Measurements from ENCODE around the gene DPP8.

Gene DPP8

DNA sequence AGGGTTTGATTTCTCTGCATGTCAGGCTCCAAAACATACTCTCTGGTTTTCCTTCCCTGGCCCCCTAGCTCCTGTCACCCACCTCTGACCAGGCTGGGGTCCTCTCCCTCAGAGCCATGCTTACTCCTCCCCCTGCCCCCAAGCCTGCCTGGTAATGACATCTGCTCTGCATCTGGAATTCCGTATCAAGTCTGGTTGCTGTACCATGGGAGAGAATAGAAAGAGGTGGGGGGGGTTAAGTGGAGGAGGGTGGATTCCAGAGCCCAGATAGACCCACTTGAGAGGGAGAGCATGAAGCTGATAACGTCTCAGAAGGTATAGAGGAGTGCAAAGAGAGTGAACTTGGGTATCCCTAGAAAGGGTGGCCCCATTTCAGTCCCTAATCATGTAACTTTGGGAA is 98.9 kb downstream of the DPP8 start:
- Histone ChIP-seq H3K4me3 (ENCODE audit: low read length in 2 of 2) (no peak overlapping the region), H3K36me3 (ENCODE audit: control insufficient read depth in 2 of 2, insufficient read depth in 2 of 2, low read length in 2 of 2) (no peaks in the 10 kb centered on the region), H3K9ac (ENCODE audit: low read depth in 1 of 2, low read length in 2 of 2) (no peak overlapping the region), H3K9me3 (ENCODE audit: control insufficient read depth in 2 of 2, low read length in 2 of 2) (no peaks in the 10 kb centered on the region), H3K4me1 (ENCODE audit: control insufficient read depth in 2 of 2, insufficient read depth in 2 of 2, low read length in 2 of 2) (peaks cover 14 to 16% of the 10 kb centered on the region in 2 donors), H3K27me3 (ENCODE audit: control insufficient read depth in 2 of 2, insufficient read depth in 2 of 2, low read length in 2 of 2) (peaks cover 21 to 26% of the 10 kb centered on the region in 2 donors), H3K27ac (ENCODE audit: low read depth in 2 of 2, low read length in 2 of 2) (no peak overlapping the region)

DNA sequence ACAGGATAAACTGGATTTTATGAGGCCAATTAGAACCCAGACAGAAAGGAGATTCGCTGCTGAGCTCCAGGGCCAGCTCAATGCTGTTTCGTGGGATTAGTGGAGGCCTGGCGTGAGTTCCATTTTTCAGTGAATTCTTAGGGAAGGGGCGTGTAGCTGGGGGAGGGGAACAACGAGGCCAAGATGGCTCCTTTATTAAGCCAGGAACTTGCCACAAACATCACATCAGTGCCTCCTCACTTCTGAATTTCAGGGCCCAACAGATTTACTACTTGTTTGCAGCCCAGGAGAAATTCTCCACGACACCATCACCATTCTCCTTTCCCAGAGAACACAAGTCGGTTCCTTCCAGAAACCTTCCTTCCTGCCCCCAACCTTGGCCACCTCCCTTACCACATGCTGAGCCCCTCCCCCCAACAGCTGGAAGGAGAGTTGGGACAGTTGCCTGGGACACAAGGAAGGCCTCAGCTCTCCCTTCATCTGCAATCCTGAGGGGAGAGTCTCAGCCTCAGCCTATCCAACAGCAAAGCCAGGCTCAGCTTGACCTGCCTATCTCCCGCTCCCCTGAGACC is 100.6 kb downstream of the DPP8 start:
- H3K36me3 ChIP-seq (ENCODE audit: control insufficient read depth in 2 of 2, insufficient read depth in 2 of 2, low read length in 2 of 2), result no peaks in the 10 kb centered on the region
- H3K9me3 ChIP-seq (ENCODE audit: control insufficient read depth in 2 of 2, low read length in 2 of 2), result no peaks in the 10 kb centered on the region
- no peak overlapping the region for H3K27ac ChIP-seq (ENCODE audit: low read depth in 2 of 2, low read length in 2 of 2)
- H3K4me3 ChIP-seq (ENCODE audit: low read length in 2 of 2), result no peak overlapping the region
- H3K4me1 ChIP-seq (ENCODE audit: control insufficient read depth in 2 of 2, insufficient read depth in 2 of 2, low read length in 2 of 2), result peaks cover 11 to 13% of the 10 kb centered on the region in 2 donors
- H3K27me3 ChIP-seq (ENCODE audit: control insufficient read depth in 2 of 2, insufficient read depth in 2 of 2, low read length in 2 of 2), result peaks cover 13 to 19% of the 10 kb centered on the region in 2 donors
- H3K9ac ChIP-seq (ENCODE audit: low read depth in 1 of 2, low read length in 2 of 2), result no peak overlapping the region

DNA sequence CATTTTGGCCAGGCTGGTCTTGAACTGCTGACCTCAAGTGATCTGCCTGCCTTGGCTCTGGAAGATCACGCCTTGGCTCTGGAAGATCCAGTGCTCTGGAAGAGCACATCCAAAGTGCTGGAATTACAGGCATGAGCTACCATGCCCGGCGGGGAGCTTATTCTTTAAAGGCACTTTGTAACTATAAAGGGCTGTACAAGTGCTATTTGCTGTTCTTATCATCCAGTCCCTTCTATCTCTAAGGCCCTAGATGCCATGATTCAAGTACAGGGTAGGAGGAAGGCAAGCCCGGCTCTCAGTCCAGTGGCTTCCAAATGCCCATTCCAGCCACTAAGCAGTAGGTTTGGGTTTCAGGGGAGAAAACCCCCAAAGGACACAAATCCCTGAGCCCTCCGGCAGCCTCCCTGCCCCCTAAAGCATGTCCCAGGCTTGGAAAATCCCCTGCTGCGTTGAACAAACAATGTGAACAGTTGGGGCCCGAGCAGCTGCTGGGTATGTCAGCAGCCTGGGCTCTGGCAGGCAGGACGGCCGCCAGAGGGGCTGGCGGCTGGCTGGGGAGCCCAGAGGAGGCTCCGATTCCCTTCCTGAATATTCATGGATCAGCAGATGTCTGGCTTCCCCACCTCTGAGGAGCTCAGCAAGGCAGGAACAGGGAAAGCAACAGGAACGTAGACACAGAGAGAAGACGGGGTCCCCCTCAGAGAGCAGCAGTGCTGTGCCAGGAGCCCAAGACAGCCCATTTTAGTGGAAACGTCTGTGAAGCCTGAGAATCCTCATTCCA is 102.5 kb downstream of the DPP8 start:
- no peak overlapping the region for H3K27ac ChIP-seq (ENCODE audit: low read depth in 2 of 2, low read length in 2 of 2)
- peaks cover 3% of the 10 kb centered on the region in 2 donors for H3K27me3 ChIP-seq (ENCODE audit: control insufficient read depth in 2 of 2, insufficient read depth in 2 of 2, low read length in 2 of 2)
- H3K9ac ChIP-seq (ENCODE audit: low read depth in 1 of 2, low read length in 2 of 2), result no peak overlapping the region
- no peak overlapping the region for H3K4me3 ChIP-seq (ENCODE audit: low read length in 2 of 2)
- H3K4me1 ChIP-seq (ENCODE audit: control insufficient read depth in 2 of 2, insufficient read depth in 2 of 2, low read length in 2 of 2), result no peaks in the 10 kb centered on the region
- H3K9me3 ChIP-seq (ENCODE audit: control insufficient read depth in 2 of 2, low read length in 2 of 2), result no peaks in the 10 kb centered on the region
- no peaks in the 10 kb centered on the region for H3K36me3 ChIP-seq (ENCODE audit: control insufficient read depth in 2 of 2, insufficient read depth in 2 of 2, low read length in 2 of 2)

DNA sequence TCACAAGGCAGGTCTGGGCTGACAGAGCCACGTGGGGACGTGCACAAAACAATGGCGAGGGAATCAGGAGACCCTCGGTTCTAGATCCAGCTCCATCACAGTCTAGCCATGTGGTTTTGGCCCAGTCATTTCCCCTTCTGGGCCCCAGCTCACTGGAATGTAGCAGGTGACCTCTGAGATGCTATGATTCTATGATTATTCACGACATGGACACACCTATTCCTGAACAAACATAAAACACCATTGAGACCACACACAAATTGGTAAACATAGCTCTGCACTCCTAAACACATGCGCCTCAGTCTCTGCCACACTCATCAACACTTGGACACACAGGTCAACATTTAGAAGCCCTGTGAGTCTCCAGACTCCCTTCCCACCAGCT is 103.7 kb downstream of the DPP8 start:
- Histone ChIP-seq H3K4me1 (ENCODE audit: control insufficient read depth in 2 of 2, insufficient read depth in 2 of 2, low read length in 2 of 2) (no peaks in the 10 kb centered on the region), H3K27me3 (ENCODE audit: control insufficient read depth in 2 of 2, insufficient read depth in 2 of 2, low read length in 2 of 2) (peaks cover 3% of the 10 kb centered on the region in 2 donors), H3K9me3 (ENCODE audit: control insufficient read depth in 2 of 2, low read length in 2 of 2) (no peaks in the 10 kb centered on the region), H3K9ac (ENCODE audit: low read depth in 1 of 2, low read length in 2 of 2) (no peak overlapping the region), H3K36me3 (ENCODE audit: control insufficient read depth in 2 of 2, insufficient read depth in 2 of 2, low read length in 2 of 2) (no peaks in the 10 kb centered on the region), H3K4me3 (ENCODE audit: low read length in 2 of 2) (no peak overlapping the region), H3K27ac (ENCODE audit: low read depth in 2 of 2, low read length in 2 of 2) (no peak overlapping the region)

DNA sequence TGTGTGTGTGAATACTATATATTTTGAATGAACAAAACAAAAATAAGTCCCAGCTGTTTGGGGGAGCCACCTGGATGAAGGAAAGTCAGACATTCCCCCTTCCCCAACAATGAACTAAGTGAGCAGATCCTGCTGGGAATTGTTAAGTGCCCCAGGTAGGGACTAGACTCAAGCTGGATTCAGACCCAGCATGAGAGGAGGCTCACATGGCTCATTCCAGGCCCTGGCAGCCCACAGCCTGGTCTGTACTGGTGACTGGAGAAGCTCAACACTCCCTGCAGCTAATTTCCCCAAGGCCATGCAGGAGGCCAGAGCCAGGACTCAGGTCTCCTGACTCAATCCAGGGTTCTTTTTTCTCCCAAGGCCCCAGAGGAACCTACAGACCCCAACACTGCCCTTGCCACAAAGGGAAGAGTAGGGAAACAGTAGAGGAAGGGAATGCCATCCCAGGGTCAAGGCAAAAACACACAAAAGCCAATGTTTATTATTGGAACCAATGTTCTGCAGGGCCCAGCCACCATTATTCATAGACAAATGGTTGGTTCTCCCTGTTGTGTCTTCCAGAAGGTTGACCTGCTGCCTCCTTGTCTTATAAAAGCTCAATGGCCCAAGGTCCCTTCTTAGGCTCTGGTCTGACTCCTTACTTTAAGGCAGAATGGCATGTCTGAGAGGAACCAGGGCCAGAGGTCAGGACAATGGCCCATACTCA is 104.3 kb downstream of the DPP8 start:
- Histone ChIP-seq H3K4me3 (ENCODE audit: low read length in 2 of 2) (no peak overlapping the region), H3K9ac (ENCODE audit: low read depth in 1 of 2, low read length in 2 of 2) (no peak overlapping the region), H3K4me1 (ENCODE audit: control insufficient read depth in 2 of 2, insufficient read depth in 2 of 2, low read length in 2 of 2) (no peaks in the 10 kb centered on the region), H3K27me3 (ENCODE audit: control insufficient read depth in 2 of 2, insufficient read depth in 2 of 2, low read length in 2 of 2) (peaks cover 0 to 3% of the 10 kb centered on the region in 2 donors), H3K27ac (ENCODE audit: low read depth in 2 of 2, low read length in 2 of 2) (no peak overlapping the region), H3K36me3 (ENCODE audit: control insufficient read depth in 2 of 2, insufficient read depth in 2 of 2, low read length in 2 of 2) (no peaks in the 10 kb centered on the region), H3K9me3 (ENCODE audit: control insufficient read depth in 2 of 2, low read length in 2 of 2) (no peaks in the 10 kb centered on the region)

DNA sequence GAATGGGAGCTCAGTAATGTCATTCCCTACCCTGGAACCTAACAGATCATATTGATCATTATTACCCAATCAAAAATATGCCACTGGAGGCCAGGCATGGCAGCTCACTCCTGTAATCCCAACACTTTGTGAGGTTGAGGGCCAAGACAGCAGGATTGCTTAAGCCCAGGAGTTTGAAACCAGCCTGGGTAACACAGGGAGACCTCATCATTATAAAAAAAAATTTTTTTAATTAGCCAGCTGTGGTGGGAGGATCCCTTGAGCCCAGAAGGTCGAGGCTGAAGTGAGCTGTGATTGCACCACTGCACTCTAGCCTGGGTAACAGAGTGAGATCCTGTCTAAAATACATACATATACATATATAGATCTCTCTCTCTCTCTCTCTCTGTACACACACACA is 104.9 kb downstream of the DPP8 start:
- no peaks in the 10 kb centered on the region for H3K4me1 ChIP-seq (ENCODE audit: control insufficient read depth in 2 of 2, insufficient read depth in 2 of 2, low read length in 2 of 2)
- peaks cover 0 to 3% of the 10 kb centered on the region in 2 donors for H3K27me3 ChIP-seq (ENCODE audit: control insufficient read depth in 2 of 2, insufficient read depth in 2 of 2, low read length in 2 of 2)
- no peak overlapping the region for H3K27ac ChIP-seq (ENCODE audit: low read depth in 2 of 2, low read length in 2 of 2)
- no peaks in the 10 kb centered on the region for H3K9me3 ChIP-seq (ENCODE audit: control insufficient read depth in 2 of 2, low read length in 2 of 2)
- H3K4me3 ChIP-seq (ENCODE audit: low read length in 2 of 2), result no peak overlapping the region
- H3K36me3 ChIP-seq (ENCODE audit: control insufficient read depth in 2 of 2, insufficient read depth in 2 of 2, low read length in 2 of 2), result no peaks in the 10 kb centered on the region
- no peak overlapping the region for H3K9ac ChIP-seq (ENCODE audit: low read depth in 1 of 2, low read length in 2 of 2)

DNA sequence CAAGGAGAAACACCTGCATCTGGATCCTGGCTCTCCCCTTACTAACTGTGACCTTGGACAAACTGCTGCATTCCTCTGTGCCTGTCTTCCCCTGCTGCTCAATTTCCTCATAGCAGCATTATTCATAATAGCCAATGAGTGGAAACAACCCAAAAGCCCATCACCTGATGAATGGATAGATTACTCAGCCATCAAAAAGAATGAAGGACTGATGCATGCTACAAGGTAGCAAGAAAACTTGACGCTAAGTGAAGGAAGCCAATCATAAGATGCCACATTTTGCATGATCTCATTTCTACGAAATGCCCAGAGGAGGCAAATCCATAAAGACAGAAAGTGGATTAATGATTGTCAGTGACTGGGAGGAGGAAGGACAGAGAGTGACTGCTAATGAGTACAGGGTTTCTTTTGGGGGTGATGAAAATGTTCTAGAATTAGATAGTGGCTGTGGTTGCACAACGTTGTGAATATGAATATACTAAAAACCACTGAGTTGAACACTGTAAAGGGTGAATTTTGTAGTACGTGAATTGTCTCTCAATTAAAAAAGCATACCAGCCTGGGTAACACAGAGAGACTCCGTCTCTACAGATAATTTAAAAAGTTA is 105.9 kb downstream of the DPP8 start:
- H3K27me3 ChIP-seq (ENCODE audit: control insufficient read depth in 2 of 2, insufficient read depth in 2 of 2, low read length in 2 of 2), result peaks cover 0 to 3% of the 10 kb centered on the region in 2 donors
- H3K36me3 ChIP-seq (ENCODE audit: control insufficient read depth in 2 of 2, insufficient read depth in 2 of 2, low read length in 2 of 2), result no peaks in the 10 kb centered on the region
- no peak overlapping the region for H3K9ac ChIP-seq (ENCODE audit: low read depth in 1 of 2, low read length in 2 of 2)
- H3K4me3 ChIP-seq (ENCODE audit: low read length in 2 of 2), result no peak overlapping the region
- H3K9me3 ChIP-seq (ENCODE audit: control insufficient read depth in 2 of 2, low read length in 2 of 2), result no peaks in the 10 kb centered on the region
- H3K4me1 ChIP-seq (ENCODE audit: control insufficient read depth in 2 of 2, insufficient read depth in 2 of 2, low read length in 2 of 2), result no peaks in the 10 kb centered on the region
- H3K27ac ChIP-seq (ENCODE audit: low read depth in 2 of 2, low read length in 2 of 2), result no peak overlapping the region

DNA sequence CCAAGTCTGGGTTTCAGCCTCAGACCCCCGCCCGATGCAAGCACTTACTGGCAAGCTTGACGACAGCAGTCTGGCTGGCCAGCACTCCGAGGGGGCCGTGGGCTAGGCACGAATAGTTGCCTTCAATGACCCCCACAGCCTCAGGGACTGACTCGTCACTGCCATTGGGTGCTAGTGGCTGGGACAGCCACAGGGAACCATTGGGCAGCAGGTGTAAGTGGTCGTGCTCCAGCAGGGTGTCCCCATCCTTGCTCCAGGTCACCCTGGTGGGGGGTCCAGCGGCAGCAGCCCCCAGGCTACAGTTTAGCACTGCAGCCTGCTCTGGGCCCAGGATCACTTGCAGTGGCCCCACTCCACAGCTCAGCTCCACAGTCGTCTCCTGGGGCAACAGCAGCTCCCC is 106.5 kb downstream of the DPP8 start:
- H3K27me3 ChIP-seq (ENCODE audit: control insufficient read depth in 2 of 2, insufficient read depth in 2 of 2, low read length in 2 of 2), result peaks cover 0 to 3% of the 10 kb centered on the region in 2 donors
- H3K9me3 ChIP-seq (ENCODE audit: control insufficient read depth in 2 of 2, low read length in 2 of 2), result no peaks in the 10 kb centered on the region
- H3K27ac ChIP-seq (ENCODE audit: low read depth in 2 of 2, low read length in 2 of 2), result no peak overlapping the region
- H3K36me3 ChIP-seq (ENCODE audit: control insufficient read depth in 2 of 2, insufficient read depth in 2 of 2, low read length in 2 of 2), result no peaks in the 10 kb centered on the region
- no peak overlapping the region for H3K9ac ChIP-seq (ENCODE audit: low read depth in 1 of 2, low read length in 2 of 2)
- H3K4me1 ChIP-seq (ENCODE audit: control insufficient read depth in 2 of 2, insufficient read depth in 2 of 2, low read length in 2 of 2), result no peaks in the 10 kb centered on the region
- H3K4me3 ChIP-seq (ENCODE audit: low read length in 2 of 2), result no peak overlapping the region

DNA sequence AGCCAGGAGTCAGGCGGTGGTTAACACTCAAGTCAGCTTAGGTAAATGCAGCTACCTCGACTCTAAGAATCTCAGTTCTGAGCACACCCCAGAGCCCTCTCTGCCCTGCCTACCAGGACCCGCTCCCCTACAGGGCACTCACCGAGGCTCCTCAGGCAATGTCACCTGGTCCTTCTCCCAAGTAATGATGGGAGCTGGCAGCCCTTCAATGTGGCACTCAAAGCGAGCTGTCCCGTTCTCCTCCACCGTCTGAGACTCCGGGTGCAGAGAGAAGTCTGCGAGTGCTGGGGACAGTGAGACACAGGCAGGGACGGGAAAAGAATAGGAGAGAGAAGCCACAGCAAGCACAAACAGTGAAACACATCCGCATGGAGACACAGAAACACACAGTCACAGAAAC is 107.5 kb downstream of the DPP8 start:
- Histone ChIP-seq H3K36me3 (ENCODE audit: control insufficient read depth in 2 of 2, insufficient read depth in 2 of 2, low read length in 2 of 2) (no peaks in the 10 kb centered on the region), H3K27me3 (ENCODE audit: control insufficient read depth in 2 of 2, insufficient read depth in 2 of 2, low read length in 2 of 2) (peaks cover 0 to 3% of the 10 kb centered on the region in 2 donors), H3K9me3 (ENCODE audit: control insufficient read depth in 2 of 2, low read length in 2 of 2) (no peaks in the 10 kb centered on the region), H3K9ac (ENCODE audit: low read depth in 1 of 2, low read length in 2 of 2) (no peak overlapping the region), H3K4me3 (ENCODE audit: low read length in 2 of 2) (no peak overlapping the region), H3K27ac (ENCODE audit: low read depth in 2 of 2, low read length in 2 of 2) (no peak overlapping the region), H3K4me1 (ENCODE audit: control insufficient read depth in 2 of 2, insufficient read depth in 2 of 2, low read length in 2 of 2) (no peaks in the 10 kb centered on the region)
